OCI-LY1 (cell line): ENCODE data around the gene PRR9.

Experiments
- H2AFZ ChIP-seq: fragments of 200-600 bp; sonication (generic), shearing (Covaris generic); 2 replicates; pipeline ENCODE4 v1.6.0; 2014; ENCODE audit warnings: antibody characterized with exemption, mild to moderate bottlenecking, low read length
- H3F3A ChIP-seq: fragments of 200-600 bp; sonication (generic), shearing (Covaris generic); 2 replicates; pipeline ENCODE4 v1.6.0; 2014; ENCODE audit warnings: mild to moderate bottlenecking, antibody characterized with exemption, low read length, moderate library complexity; ENCODE audit not compliant: insufficient read depth
- H3K27ac ChIP-seq: fragments of 200-600 bp; sonication (generic); 2 replicates; pipeline ENCODE4 v1.5.1; 2014; ENCODE audit warnings: low read length, mixed run types, mild to moderate bottlenecking, low read depth; ENCODE audit not compliant: poor library complexity, severe bottlenecking
- H3K27me3 ChIP-seq: fragments of 200-600 bp; sonication (generic); 2 replicates; pipeline ENCODE4 v1.6.0; 2014; ENCODE audit warnings: antibody characterized with exemption, mild to moderate bottlenecking, low read length, moderate library complexity; ENCODE audit not compliant: insufficient read depth
- H3K36me3 ChIP-seq: fragments of 200-600 bp; sonication (generic); 2 replicates; pipeline ENCODE4 v1.6.1; 2014; ENCODE audit warnings: mild to moderate bottlenecking, antibody characterized with exemption, low read length, moderate library complexity, mixed read lengths; ENCODE audit not compliant: insufficient read depth
- H3K4me1 ChIP-seq: fragments of 200-600 bp; sonication (generic); 2 replicates; pipeline ENCODE4 v1.5.1; 2014; ENCODE audit warnings: mild to moderate bottlenecking, low read length, moderate library complexity; ENCODE audit not compliant: insufficient read depth, severe bottlenecking
- H3K4me2 ChIP-seq: fragments of 200-600 bp; sonication (generic), shearing (Covaris generic); 2 replicates; pipeline ENCODE4 v1.6.1; 2014; ENCODE audit warnings: low read length
- H3K4me3 ChIP-seq: fragments of 200-600 bp; sonication (generic); 2 replicates; pipeline ENCODE4 v1.5.1; 2014; ENCODE audit warnings: low read length, low read depth, mild to moderate bottlenecking, mixed read lengths; ENCODE audit not compliant: poor library complexity, severe bottlenecking
- H3K79me2 ChIP-seq: fragments of 200-600 bp; shearing (Covaris generic); 2 replicates; pipeline ENCODE4 v1.6.1; 2016; ENCODE audit warnings: mixed run types, low read length, mixed read lengths; ENCODE audit not compliant: insufficient read depth
- H3K9ac ChIP-seq: fragments of 200-600 bp; sonication (generic), shearing (Covaris generic); 2 replicates; pipeline ENCODE4 v1.6.1; 2014; ENCODE audit warnings: mild to moderate bottlenecking, low read length, mixed read lengths
- H3K9me2 ChIP-seq: fragments of 200-600 bp; sonication (generic), shearing (Covaris generic); 2 replicates; pipeline ENCODE4 v1.6.1; 2014; ENCODE audit warnings: low read depth, mild to moderate bottlenecking, low read length, mixed read lengths
- H3K9me3 ChIP-seq: fragments of 200-600 bp; shearing (Covaris generic); 2 replicates; pipeline ENCODE4 v1.6.1; 2014; ENCODE audit warnings: low read length, mixed read lengths
- H4K20me1 ChIP-seq: fragments of 200-600 bp; sonication (generic), shearing (Covaris generic); 2 replicates; pipeline ENCODE4 v1.6.0; 2016; ENCODE audit warnings: mild to moderate bottlenecking, low read length; ENCODE audit not compliant: insufficient read depth
- CTCF ChIP-seq: fragments of 200-600 bp; sonication (generic), shearing (Covaris generic); IDR thresholded peaks from 2 replicates; pipeline ENCODE4 v1.5.1; 2017; ENCODE audit warnings: mild to moderate bottlenecking, antibody characterized with exemption, low read length, moderate library complexity, mixed read lengths
- EZH2 ChIP-seq: fragments of 200-600 bp; sonication (generic), shearing (Covaris generic); IDR thresholded peaks from 2 replicates; pipeline ENCODE4 v1.8.0; 2017; ENCODE audit warnings: borderline replicate concordance, mixed run types, mild to moderate bottlenecking, antibody characterized with exemption, low read length, moderate library complexity, mixed read lengths

The PRR9 gene

GRCh38 chr1:153202006-153202405, 15.4 kb upstream of the PRR9 start:
- Histone ChIP-seq H3K27ac (no peak overlapping the region), H3K79me2 (no peaks in the 10 kb centered on the region), H3K9me3 (no peaks in the 10 kb centered on the region), H3K4me2 (no peak overlapping the region), H3F3A (no peaks in the 10 kb centered on the region), H3K4me1 (no peaks in the 10 kb centered on the region), H3K9me2 (no peaks in the 10 kb centered on the region), H2AFZ (no peak overlapping the region), H4K20me1 (no peaks in the 10 kb centered on the region), H3K9ac (no peak overlapping the region), H3K27me3 (no peaks in the 10 kb centered on the region), H3K4me3 (no peak overlapping the region), H3K36me3 (no peaks in the 10 kb centered on the region)
- TF ChIP-seq CTCF (no peak), EZH2 (no peak)

GRCh38 chr1:153203130-153203529, 14.3 kb upstream of the PRR9 start, which contains the start of gene LELP1:
TSS of gene LELP1 (plus strand) at chr1:153203430. CDS start at chr1:153204708, 1,278 bp downstream.
- H3K9me3 ChIP-seq = no peaks in the 10 kb centered on the region
- H2AFZ ChIP-seq = no peak within 1 kb of the TSS
- TF ChIP-seq CTCF (no peak), EZH2 (no peak)
- no peaks in the 10 kb centered on the region for H3K27me3 ChIP-seq
- H3K4me2 ChIP-seq = no peak within 1 kb of the TSS
- H3K4me3 ChIP-seq = no peak within 1 kb of the TSS
- H4K20me1 ChIP-seq = no peaks in the 10 kb centered on the region
- H3K4me1 ChIP-seq = no peaks in the 10 kb centered on the region
- no peaks in the 10 kb centered on the region for H3K36me3 ChIP-seq
- no peak within 1 kb of the TSS for H3K27ac ChIP-seq
- H3K9me2 ChIP-seq = no peaks in the 10 kb centered on the region
- no peaks in the 10 kb centered on the region for H3F3A ChIP-seq
- no peak within 1 kb of the TSS for H3K9ac ChIP-seq
- H3K79me2 ChIP-seq = no peaks in the 10 kb centered on the region

- no peaks in the 10 kb centered on the region for H3K9me2 ChIP-seq
- H3F3A ChIP-seq = no peaks in the 10 kb centered on the region
- H3K4me2 ChIP-seq = no peak overlapping the region
- H3K27ac ChIP-seq = no peak overlapping the region
- no peak for TF ChIP-seq EZH2
- TF ChIP-seq CTCF = no peak
- no peaks in the 10 kb centered on the region for H3K79me2 ChIP-seq
- H3K27me3 ChIP-seq = no peaks in the 10 kb centered on the region
- H3K4me3 ChIP-seq = no peak overlapping the region
- H3K9ac ChIP-seq = no peak overlapping the region
- H4K20me1 ChIP-seq = no peaks in the 10 kb centered on the region
- H3K4me1 ChIP-seq = no peaks in the 10 kb centered on the region
- no peaks in the 10 kb centered on the region for H3K36me3 ChIP-seq
- H3K9me3 ChIP-seq = no peaks in the 10 kb centered on the region
- H2AFZ ChIP-seq = no peak overlapping the region
These were observed 10.8 kb upstream of the PRR9 start for GRCh38 chr1:153206631-153207030.
